ENCODE measurements around the gene TRAK1.

The TRAK1 gene

DNA sequence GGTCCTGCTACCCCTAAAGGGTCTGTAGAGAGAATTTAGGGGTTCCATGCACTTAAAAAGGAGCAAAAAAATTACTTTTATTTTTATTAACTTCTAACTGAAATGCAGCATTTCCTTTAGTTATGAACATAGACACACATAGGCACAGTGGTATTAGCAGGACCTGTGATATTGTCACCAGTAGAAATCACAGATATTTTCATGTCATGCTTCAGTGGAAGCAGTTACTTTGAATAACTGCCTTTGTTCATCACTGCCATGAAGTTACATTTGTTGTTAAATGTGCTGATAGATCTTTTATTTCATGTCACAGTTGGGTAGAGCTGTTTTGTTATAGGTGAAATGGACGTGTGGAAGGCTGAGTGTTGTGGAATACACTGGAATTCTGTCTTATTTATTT, 37.4 kb downstream of the TRAK1 start:
- no peak for DNase-seq

DNA sequence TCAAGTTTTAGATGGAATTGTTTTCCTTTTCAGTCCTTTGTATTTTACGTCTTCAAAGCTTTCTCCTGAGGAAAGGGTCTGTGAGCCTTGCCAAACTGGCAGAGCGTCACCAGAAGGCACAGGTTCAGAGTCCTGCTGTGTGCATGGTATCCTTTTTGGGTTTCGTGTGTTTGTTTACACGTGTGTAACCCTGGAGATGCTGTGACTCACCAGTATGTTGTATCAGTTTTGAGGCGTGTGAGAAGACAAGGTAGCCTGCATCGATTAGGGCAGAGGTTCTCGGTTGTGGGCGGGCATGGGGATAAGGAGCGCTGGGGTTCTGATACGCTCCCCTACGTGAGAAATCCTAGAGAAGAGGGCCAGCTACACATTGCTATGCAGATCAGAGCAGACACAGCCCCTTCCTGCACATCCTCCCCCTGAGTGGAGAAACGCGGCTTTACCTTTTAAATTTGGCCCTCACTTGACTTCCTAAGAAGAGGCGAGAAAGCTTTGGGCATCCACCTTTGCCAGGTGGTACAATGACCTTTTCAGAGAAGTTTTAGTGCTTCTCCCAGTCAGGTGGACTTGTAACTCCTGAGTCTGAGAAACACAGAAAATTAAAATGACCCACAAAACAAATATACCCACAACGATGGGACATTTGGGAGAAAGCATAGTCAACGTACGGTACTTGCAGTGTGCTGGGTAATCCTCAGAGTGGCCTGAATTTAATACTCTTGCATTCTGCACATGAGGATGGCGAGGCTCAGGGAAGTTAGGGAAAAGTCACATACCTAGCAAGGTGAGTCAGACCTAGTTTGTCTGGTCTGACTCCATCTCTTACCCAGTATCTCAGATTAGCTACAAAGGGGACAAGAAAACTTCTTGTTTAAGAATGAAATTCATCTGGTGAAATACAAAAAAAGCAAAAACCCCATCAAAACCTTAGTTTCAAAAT, 38.1 kb downstream of the TRAK1 start:
- no peak for DNase-seq

DNA sequence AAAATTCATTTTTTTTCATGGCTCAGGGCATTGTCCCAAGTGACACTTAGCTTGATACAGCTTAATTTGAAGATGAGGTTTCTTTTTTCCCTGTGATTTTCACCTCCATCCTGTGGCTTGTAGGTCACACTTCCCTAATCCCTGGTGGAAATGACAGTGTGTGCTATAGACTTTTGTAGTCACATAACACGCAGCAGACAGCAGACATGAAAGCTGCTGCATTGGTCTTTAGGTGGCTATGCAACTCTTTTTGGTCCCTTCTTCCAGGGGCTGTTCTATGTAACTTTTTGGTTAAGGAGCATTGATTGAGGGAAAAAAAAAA, 38.8 kb downstream of the TRAK1 start:
- no peak for DNase-seq

DNA sequence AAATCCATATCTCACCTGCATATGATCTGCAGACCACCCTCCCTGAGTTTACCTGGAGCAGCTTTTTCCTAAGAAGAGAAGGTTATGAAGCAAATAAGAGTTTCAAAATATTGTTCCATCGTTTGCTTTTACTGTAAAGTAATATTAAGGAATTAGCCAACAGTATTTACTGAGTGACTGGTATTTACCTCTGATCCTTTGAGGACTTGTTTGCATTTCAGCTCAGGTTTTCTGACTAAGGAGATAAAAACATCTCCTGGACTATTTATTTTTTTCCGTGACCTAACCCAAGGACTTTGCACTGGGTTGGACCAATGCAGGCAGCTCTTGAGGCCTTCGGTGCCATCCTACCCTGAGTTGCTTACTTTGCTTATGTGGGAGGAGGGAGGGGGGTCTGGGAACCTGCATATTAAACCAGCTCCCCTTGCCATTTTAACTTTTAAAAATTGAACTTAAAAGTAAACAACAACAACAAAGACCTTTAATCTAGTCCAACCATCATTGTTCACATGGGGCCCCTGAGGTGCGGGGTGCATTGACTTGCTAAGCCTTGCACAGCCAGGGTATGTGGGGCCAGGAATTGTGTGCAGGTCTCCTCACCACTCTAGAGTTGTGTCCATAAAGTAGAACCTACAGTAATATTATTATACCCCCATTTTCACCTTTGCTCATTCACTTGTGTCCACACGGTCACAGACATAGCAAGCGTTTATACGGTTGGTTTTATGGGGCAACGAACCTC, 39.3 kb downstream of the TRAK1 start:
- no peak for DNase-seq

- no peak for DNase-seq
These were observed 42.5 kb downstream of the TRAK1 start for GRCh38 chr3:42133500-42134298.

- DNase-seq, result no peak
These were observed 43.8 kb downstream of the TRAK1 start for GRCh38 chr3:42134867-42135464.

- DNase-seq, result no peak
These were observed 48.7 kb downstream of the TRAK1 start for GRCh38 chr3:42139621-42140453.

GRCh38 chr3:42140665-42141203, 49.6 kb downstream of the TRAK1 start:
- no peak for DNase-seq

DNA sequence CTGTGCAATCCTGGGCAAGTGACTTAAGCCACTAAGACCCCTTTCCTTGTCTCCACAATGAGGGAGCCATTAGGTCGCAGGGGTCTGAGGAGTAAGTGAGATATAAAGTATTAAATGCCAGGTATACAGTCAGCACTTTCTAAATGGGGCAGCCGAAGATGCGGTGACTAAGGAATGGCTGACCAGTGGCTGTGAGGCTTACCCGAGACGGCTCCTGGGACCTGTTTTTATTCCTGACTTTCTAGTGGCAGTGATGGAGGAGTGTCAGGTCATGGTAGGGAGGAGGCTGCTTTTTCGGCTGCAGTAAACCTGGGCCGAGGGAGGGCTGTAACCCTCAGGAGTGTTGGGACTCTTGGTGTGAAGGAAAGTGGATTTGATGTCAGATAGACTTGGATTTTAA, 52.3 kb downstream of the TRAK1 start:
- no peak for DNase-seq

DNA sequence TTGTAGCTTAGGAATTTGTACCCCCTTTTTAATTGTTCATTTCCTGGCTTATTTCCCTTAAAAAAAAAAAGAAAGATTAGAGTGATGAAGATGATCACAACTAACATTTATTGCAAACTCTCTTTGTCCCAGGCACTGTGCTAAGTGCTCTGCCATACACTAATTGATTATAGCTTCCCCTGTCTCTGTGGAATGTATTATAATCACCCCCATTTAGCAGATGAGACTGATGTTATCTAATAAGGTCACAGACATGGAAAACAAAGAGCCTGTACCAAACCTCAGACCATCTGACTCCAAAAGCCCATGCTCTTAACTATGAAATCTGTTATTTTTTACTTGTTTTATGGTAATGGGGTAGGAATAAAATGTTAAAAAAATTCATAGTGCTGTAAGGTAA, 53.1 kb downstream of the TRAK1 start:
- no peak for DNase-seq

DNA sequence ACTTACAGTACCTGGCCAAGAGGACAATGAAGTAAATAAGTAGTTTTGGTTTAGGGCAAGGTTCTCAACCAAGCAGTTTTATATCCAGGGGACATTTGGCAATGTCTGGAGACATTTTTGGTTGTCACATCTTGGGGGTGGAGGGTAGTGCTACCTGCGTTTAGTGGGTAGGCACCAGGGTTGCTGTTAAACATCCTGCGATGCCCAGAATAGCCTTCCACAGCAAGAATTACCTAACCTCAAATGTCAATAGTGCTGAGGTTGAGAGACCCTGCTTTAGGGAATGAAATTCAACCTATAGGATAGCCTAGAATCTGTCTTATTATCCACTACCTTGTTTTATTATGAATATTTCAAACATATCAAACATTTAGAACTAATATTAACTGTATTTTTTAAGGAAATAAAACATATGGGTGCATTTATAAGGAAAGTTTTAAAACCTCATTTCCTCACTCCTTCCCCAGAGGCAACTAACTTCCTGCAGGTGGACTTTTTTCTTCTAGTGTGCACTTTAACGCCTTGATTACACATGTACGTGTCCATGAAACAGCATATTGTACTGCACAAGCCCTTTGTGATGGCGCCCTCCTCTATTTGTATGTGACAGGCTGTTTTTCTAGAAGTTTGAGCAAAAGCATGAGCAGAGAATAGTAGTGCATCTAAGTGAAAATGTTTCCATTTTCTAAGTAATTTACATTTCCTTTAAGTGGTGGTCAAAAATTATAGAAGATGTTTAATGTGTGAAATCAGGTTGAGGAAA, 57.1 kb downstream of the TRAK1 start:
- DNase-seq, result no peak

DNA sequence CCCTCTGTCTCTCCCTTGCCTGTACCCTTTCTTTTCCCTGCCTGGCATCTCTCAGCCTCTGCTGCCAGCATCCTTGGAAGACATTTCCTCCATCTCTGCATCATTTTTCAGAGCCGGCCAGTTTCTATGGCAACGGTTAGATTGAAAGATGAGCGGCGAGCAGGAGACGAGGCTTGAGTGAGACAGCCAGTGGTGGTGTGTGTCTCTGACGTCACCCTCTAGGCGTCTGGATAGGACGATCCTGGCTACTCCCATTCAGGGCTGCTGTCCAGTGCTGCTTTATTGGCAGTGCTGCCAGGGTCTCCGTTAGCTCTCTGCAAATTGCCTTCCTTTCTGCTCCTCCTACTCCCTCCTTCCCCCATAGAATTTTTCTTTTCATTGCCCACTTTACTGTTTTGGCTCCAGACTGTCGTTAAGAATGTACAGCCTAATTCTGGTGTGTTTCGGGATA, 57.9 kb downstream of the TRAK1 start:
- no peak for DNase-seq

DNA sequence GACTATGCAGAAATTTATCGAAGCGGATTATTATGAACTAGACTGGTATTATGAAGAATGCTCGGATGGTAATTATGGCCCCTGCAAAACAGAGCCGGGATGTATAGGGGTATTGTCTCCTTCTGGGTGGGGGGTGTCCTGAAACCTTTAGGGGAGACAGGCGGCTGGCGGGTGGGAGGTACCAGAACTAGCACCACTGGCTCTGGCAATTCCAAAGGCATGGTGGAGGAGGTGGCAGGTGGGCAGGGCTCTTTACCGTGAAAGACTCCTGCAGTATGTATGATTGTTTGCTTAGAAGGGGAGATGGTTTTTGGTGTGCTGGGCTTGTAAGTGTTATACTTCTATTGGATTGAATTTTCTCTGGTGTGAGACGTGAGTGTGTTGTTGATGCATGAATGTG, 58.4 kb downstream of the TRAK1 start:
- DNase-seq, result no peak

GRCh38 chr3:42149975-42150374, 58.8 kb downstream of the TRAK1 start:
- DNase-seq, result no peak

GRCh38 chr3:42151596-42152168, 60.5 kb downstream of the TRAK1 start:
- no peak for DNase-seq

DNA sequence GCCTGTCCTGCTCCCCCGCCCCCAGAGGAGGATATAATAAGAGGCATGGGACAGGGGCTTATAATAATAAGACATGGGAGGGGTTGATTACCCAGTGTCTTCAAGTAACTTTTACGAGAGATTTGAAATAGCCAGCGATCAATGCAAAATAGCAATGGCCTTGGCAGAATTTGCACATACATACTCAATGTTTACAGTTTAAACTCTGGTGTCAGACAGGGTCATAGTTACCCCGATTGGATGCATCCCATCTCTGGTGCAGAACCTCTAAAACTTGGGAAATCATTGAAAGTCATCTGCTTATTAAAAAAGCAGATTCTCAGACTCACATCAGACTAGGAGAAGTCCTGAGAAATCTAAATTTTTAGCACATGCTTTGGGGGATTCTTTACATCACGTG, 61.0 kb downstream of the TRAK1 start:
- no peak for DNase-seq

GRCh38 chr3:42153039-42153438, 61.9 kb downstream of the TRAK1 start:
- no peak for DNase-seq

- DNase-seq, result no peak
These were observed 66.7 kb downstream of the TRAK1 start for GRCh38 chr3:42157540-42158538.

- DNase-seq, result no peak
These were observed 68.0 kb downstream of the TRAK1 start for GRCh38 chr3:42159147-42159546.
